Sigmoid colon (tissue), 7 donors: ENCODE results near the gene COL28A1. TPM values are rescaled to one million over a fixed set of nuclear protein-coding genes. Genes with fewer than 3 reads are reported as not detected.

Source experiments
- DNase-seq: peaks from one replicate; pipeline ENCODE4 v3.0.0-alpha.2; 2019
- H3K27ac ChIP-seq, 4 donors: fragments of 200-600 bp; sonication (generic); one replicate each; pipeline ENCODE4 v1.5.1; 2016 to 2019; ENCODE audit warnings: mild to moderate bottlenecking in 1 of 4
- H3K27me3 ChIP-seq, 3 donors: fragments of 200-600 bp; sonication (generic); one replicate each; pipeline ENCODE4 v1.5.1; 2019; ENCODE audit warnings: mild to moderate bottlenecking in 1 of 3
- H3K36me3 ChIP-seq, 4 donors: fragments of 200-600 bp; sonication (generic); one replicate each; pipeline ENCODE4 v1.5.1; 2016 to 2019
- H3K4me1 ChIP-seq, 4 donors: fragments of 200-600 bp; sonication (generic); one replicate each; pipeline ENCODE4 v1.5.1; 2017 to 2019
- H3K4me3 ChIP-seq, 4 donors: fragments of 200-600 bp; sonication (generic); one replicate each; pipeline ENCODE4 v1.5.1; 2017 to 2019; ENCODE audit warnings: mild to moderate bottlenecking in 2 of 4, moderate library complexity in 1 of 4
- H3K9me3 ChIP-seq, 4 donors: fragments of 200-600 bp in 3 of 4; sonication (generic) in 3 of 4; one replicate each; pipeline versions ENCODE4 v1.5.1 to v1.6.1; 2013 to 2019
- CTCF ChIP-seq, 4 experiments: fragments of 450-650 bp in 3 of 4; fragments of 200-600 bp in 1 of 4; IDR thresholded peaks; one replicate each; pipeline ENCODE4 v1.5.1; 2016 to 2019; ENCODE audit warnings: antibody characterized with exemption in 4 of 4, mild to moderate bottlenecking in 3 of 4, moderate library complexity in 2 of 4
- EP300 ChIP-seq, 4 donors: sonication (generic); formaldehyde crosslinking; IDR thresholded peaks; one replicate each; pipeline ENCODE4 v1.6.1; 2017; ENCODE audit warnings: antibody characterized with exemption in 4 of 4
- POLR2A ChIP-seq, 2 donors: fragments of 450-650 bp; IDR thresholded peaks; one replicate each; pipeline ENCODE4 v1.6.1; 2016; ENCODE audit warnings: antibody characterized with exemption in 2 of 2, mild to moderate bottlenecking in 2 of 2, moderate library complexity in 2 of 2
- POLR2AphosphoS5 ChIP-seq, 4 donors: sonication (generic); formaldehyde crosslinking; IDR thresholded peaks; one replicate each; pipeline ENCODE4 v1.6.1; 2017; ENCODE audit warnings: antibody characterized with exemption in 4 of 4
- WGBS, 2 donors: extraction: QIAGEN DNeasy Blood & Tissue Kit; methylation state at CpG; one replicate each; pipeline ENCODE4 v1.1.7; 2013; 5-methylcytosine and 5-hydroxymethylcytosine counted together
- intact Hi-C: fragments of 100-400 bp; cut with DNase I; formaldehyde crosslinking; loops from one replicate; pipeline ENCODE4 v1.15.1; 2023
- polyA plus RNA-seq, 3 donors: library from polyadenylated mRNA; stranded (reverse); fragments of 200-250 nt; gene quantifications; one replicate each; pipeline ENCODE4 v1.2.3, GENCODE V29; 2013
- total RNA-seq, 4 donors: library from RNA; depleted of rRNA; stranded (reverse); fragments of >200 nt; gene quantifications; one replicate each; pipeline ENCODE4 v1.1.0, GENCODE V29; 2016
- donor health status: healthy with polysubstance abuse.
- donor health status: Bipolar disorder and iron deficiency.
- donor health status: healthy.

Gene COL28A1
- total and polyA plus RNA-seq, 7 donors, result 0.60 to 25.5 (median 9.9) TPM

GRCh38 chr7:7425321-7425720, 110.4 kb downstream of the COL28A1 start:
- intact Hi-C loops, result loop anchor here (2.0 kb wide), 1 partner anchor 115 kb away; no protein-coding TSS in a partner anchor
- WGBS, 2 donors, result 86 to 94% methylated on average over 7 of the region's 7 CpGs
- Histone ChIP-seq H3K27me3 (no peaks in the 10 kb centered on the region), H3K27ac (no peak overlapping the region), H3K9me3 (no peaks in the 10 kb centered on the region), H3K4me1 (no peaks in the 10 kb centered on the region), H3K36me3 (no peaks in the 10 kb centered on the region), H3K4me3 (no peak overlapping the region)
- TF ChIP-seq EP300 (IDR thresholded peaks at IDR 0.05), result no peak
- no peak for TF ChIP-seq CTCF (IDR thresholded peaks at IDR 0.05)
- TF ChIP-seq POLR2AphosphoS5 (IDR thresholded peaks at IDR 0.05), result no peak
- no peak for TF ChIP-seq POLR2A (IDR thresholded peaks at IDR 0.05)
- no peak for DNase-seq

GRCh38 chr7:7424151-7424873, 111.4 kb downstream of the COL28A1 start:
- Histone ChIP-seq H3K4me1 (no peaks in the 10 kb centered on the region), H3K9me3 (no peaks in the 10 kb centered on the region), H3K27me3 (no peaks in the 10 kb centered on the region), H3K27ac (peak overlapping the region in 1 of 4 donors; percentile 30), H3K4me3 (peak overlapping the region; percentile 18 to 53 (median 44)), H3K36me3 (no peaks in the 10 kb centered on the region)
- peak; percentile 71 for DNase-seq
- TF ChIP-seq CTCF (IDR thresholded peaks at IDR 0.05) (peak; percentile 54 to 67 (median 62)), POLR2AphosphoS5 (IDR thresholded peaks at IDR 0.05) (no peak)
- intact Hi-C loops, result loop anchor here (1.0 to 2.0 kb wide), 2 partner anchors 116 to 793 kb away; no protein-coding TSS in a partner anchor
- 27 to 34% methylated on average over 14 of the region's 14 CpGs for WGBS, 2 donors

GRCh38 chr7:7422641-7423040, 113.0 kb downstream of the COL28A1 start:
- Histone ChIP-seq H3K4me3 (no peak overlapping the region), H3K27me3 (no peaks in the 10 kb centered on the region), H3K9me3 (no peaks in the 10 kb centered on the region), H3K27ac (no peak overlapping the region), H3K4me1 (no peaks in the 10 kb centered on the region), H3K36me3 (no peaks in the 10 kb centered on the region)
- TF ChIP-seq CTCF (IDR thresholded peaks at IDR 0.05) (no peak), POLR2A (IDR thresholded peaks at IDR 0.05) (no peak), POLR2AphosphoS5 (IDR thresholded peaks at IDR 0.05) (no peak), EP300 (IDR thresholded peaks at IDR 0.05) (no peak)
- WGBS, 2 donors, result 94 to 96% methylated on average over 6 of the region's 6 CpGs
- intact Hi-C loops, result no loop called here
- no peak for DNase-seq

GRCh38 chr7:7421826-7422225, 113.8 kb downstream of the COL28A1 start:
- Histone ChIP-seq H3K27me3 (no peaks in the 10 kb centered on the region), H3K4me3 (no peak overlapping the region), H3K4me1 (no peaks in the 10 kb centered on the region), H3K9me3 (no peaks in the 10 kb centered on the region), H3K36me3 (no peaks in the 10 kb centered on the region), H3K27ac (no peak overlapping the region)
- TF ChIP-seq POLR2AphosphoS5 (IDR thresholded peaks at IDR 0.05) (no peak), POLR2A (IDR thresholded peaks at IDR 0.05) (no peak), EP300 (IDR thresholded peaks at IDR 0.05) (no peak), CTCF (IDR thresholded peaks at IDR 0.05) (no peak)
- no peak for DNase-seq
- intact Hi-C loops, result no loop called here
- 52 to 95% methylated on average over 2 of the region's 2 CpGs for WGBS, 2 donors

- H3K36me3 ChIP-seq, result no peaks in the 10 kb centered on the region
- H3K9me3 ChIP-seq, result no peaks in the 10 kb centered on the region
- no peak overlapping the region for H3K4me3 ChIP-seq
- intact Hi-C loops, result no loop called here
- DNase-seq, result no peak
- H3K27me3 ChIP-seq, result no peaks in the 10 kb centered on the region
- TF ChIP-seq EP300 (IDR thresholded peaks at IDR 0.05) (no peak), CTCF (IDR thresholded peaks at IDR 0.05) (no peak), POLR2AphosphoS5 (IDR thresholded peaks at IDR 0.05) (no peak), POLR2A (IDR thresholded peaks at IDR 0.05) (no peak)
- WGBS, 2 donors, result 95 to 96% methylated on average over 2 of the region's 2 CpGs
- no peak overlapping the region for H3K27ac ChIP-seq
- H3K4me1 ChIP-seq, result no peaks in the 10 kb centered on the region
Observed at GRCh38 chr7:7418997-7419396, 116.7 kb downstream of the COL28A1 start.
